NCI-H2196 (cell line): ENCODE data around the gene HSPA9.
A peak's percentile ranks its signal among the peaks of the same experiment; 100 is the strongest.
"Not testable (repeated sequence)": the region's sequence is repeated elsewhere in the genome, so short reads cannot be mapped to it uniquely, and the experiment has no call there.

Experiments used
- DNase-seq: peaks from one replicate; lab custom pipeline; 2025; ENCODE audit not compliant: unreplicated experiment; lab: John Stamatoyannopoulos, UW

HSPA9 gene

DNA sequence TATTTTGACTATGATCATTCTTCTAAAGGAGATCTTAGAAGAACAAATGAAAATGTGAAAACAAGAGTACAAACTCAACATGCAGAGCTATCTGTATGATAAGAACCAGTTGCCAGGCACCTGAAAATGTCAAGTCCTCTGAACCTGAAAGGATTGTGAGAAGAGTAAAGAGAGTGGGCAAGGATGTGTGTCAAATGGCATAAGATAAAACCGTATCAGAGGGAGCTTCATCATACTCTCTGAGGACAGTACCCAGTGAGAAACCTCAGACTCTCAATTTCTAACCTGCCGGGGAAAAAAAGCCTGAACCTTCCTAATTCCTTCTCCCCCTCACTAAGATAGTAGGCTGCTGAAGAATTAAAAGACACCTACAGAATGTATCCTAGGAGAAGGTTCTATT, 39.0 kb downstream of the HSPA9 start:
- no peak for DNase-seq

DNA sequence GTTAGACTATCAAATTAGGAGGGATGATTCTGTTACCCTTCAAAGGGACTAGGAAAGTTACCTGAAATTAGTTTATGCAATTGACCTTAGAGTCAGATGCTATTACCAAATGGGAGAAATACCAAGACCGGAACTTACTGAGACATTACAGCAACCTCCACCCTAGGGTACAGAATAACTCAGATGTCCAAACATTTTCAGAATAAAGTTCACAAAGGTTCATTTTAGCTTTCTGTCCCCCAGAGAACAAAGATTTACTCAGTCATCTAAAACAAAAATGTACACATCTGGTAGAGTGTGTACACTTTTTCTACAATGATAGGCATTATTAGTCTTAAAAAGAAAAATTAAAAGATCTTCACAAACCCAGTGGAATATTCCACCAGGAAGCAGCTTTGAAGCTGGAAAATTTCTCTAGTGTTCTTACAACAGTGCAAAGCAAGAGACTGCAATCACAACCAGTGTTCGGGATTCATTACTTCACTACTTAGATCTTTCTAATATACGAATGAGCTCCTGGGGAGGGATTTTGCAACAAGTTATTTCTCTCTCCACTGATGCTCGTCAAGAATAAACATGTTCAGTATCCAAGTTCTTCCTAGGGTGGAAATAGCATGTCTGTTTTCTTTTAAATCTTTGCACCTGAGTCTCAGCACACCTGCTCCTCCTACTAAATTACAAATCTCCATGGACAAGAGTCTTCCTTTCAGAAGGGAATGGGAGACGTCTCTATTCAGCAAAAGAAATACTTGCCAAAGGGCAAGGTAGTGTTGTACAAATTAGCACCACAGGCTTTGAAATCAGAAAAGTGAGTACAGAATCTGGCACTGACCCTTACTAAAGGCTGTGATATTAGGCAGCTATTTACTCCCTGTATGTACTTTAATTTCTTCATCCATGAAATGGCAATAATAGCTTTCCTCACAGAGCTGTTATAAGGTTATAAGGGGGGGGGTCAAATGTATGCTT, 40.9 kb downstream of the HSPA9 start:
- DNase-seq, result no peak

DNA sequence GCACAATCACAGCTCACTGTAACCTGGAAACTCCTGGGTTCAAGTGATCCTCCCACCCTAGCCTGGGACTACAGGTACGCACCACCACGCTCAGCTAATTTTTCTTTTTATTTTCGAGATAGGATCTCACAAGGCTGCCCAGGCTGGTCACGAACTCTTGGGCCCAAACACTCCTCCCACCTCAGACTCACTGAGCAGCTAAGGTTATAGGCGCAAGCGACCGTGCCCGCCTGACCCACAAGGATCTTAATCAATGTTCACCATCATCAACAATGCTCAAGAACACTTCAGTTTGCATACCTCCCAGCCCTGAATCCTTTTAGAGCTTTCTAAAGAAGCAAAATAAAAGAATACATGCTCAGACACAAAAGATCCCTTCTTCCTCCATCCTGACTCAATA, 45.4 kb downstream of the HSPA9 start:
- DNase-seq, result no peak

DNA sequence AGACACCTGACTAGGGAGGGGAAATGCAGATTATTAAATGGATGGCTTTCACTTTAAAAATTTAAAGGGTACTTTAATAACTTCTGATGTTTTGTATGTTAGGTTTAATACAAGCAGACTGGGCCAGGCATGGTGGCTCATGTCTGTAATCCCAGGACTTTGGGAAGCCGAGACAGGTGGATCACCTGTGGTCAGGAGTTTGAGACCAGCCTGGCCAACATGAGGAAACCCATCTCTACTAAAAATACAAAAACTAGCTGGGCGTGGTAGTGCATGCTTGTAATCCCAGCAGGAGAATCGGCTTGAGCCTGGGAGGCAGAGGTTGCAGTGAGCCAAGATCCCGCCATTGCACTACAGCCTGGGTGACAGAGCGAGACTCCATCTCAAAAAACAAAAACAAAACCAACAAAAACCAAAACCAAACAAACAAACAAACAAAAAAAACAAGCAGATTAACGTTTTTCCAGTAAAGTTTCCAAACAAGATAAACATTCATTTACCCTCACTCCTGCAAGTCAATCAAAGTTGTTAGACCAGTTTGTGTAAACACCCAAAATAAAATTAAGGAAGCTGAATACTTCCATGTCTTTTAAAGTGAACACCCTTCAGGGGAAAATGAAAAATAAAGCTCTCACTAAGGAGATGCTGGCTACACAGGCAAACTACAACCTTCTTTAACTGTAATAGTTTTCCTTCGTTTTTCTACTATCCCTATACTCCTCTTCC, 46.3 kb downstream of the HSPA9 start:
- no peak for DNase-seq

GRCh38 chr5:138528208-138528607, 47.0 kb downstream of the HSPA9 start:
- no peak for DNase-seq

GRCh38 chr5:138527170-138527569, 48.0 kb downstream of the HSPA9 start:
- no peak for DNase-seq

DNA sequence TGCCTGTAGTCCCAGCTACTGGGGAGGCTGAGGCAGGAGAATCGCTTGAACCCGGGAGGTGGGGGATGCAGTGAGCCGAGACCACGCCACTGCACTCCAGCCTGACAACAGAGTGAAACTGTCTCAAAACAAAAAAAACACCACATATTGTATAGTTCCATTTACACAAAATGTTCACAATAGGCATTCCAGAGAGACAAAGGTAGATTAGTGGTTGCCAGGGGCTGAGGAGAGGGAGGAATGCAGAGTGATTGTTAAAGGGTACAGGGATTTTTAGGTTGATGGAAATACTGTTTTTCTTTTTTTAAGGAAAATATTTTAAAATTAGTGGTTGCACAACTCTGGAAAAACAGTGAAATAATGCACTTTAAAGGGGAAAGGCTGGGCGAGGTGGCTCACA, 51.8 kb downstream of the HSPA9 start:
- no peak for DNase-seq

DNA sequence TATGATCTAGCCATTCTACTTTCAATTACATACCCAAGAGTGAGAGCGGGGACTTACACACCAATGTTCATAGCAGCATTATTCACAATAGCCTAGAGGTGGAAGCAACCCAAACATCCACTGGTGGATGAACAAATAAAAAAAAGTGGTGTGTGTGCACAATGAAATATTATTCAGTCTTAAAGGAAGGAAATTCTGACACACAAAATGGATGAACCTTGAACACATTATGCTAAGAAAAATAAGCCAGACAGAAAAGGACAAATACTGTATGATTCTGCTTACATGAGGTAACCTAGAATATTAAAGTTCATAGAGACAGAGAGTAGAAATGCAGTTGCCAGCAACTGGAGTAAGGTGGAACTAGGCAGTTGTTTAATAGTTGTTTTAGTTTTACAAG, 54.2 kb downstream of the HSPA9 start:
- DNase-seq, result no peak

DNA sequence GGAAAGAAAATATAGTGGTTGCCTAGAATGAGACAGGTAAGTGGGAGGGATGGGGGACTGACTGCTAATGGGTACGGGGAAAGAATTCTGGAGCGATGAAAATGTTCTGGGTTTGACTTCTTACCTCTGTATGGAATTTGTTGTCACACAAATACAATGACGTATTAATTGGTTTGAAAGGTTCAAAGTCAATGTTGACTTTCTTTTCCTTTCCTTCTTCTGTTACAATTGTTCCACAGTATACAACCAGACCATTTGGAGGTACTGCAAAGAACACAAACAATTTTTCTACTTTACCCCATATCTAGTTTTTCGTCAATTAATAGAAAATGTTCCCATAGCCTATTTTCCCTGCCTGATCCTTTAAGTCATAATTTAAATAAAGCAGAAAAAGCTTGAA, 57.8 kb downstream of the HSPA9 start:
- no peak for DNase-seq

DNA sequence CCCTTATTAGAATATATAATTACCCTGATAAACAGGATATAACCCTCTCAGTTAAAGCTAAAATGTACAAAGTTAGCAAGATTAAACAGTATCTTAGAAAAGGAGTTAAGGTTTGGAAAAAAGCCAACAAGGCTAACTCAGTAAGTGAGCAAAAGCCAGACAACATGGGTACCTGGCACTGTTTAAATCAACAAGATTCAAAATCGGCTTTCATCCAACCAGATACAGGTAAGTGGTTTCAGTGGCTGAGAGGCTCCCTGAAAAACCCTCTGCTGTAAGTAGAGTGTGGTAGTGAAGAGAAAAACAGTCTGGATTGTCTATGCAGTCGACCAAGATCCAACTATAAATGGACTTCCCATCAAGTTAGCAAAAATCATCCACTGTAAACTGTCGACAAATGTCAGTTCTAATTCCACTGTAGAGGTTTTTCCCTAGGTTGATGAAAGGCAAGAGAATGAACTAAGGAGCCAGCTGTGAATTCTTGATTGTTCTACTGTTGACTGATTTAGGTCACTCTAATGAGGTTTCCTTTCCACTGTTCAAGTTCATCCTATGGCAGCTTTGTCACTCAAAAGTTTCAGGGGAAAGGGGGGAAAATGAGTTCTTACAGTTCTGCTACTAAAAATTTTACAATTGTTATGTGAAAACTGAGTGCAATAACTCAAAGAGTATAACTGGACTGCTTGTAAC, 59.5 kb downstream of the HSPA9 start:
- no peak for DNase-seq

DNA sequence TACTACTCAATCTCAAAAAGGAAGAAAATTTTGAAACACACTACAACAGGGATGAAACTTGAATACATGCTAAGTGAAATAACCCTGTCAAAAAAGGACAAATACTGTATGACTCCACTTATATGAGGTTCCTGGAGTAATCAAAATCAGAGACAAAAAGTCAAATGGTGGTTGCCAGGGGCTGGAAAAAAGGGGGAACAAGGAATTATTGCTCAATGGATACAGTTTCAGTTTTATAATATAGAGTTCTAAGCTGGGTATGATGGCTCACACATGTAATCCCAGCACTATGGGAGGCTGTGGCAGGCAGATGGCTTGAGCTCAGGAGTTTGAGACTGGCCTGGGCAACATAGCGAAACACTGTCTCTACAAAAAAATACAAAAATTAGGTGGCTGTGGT, 61.2 kb downstream of the HSPA9 start:
- DNase-seq, result no peak

- DNase-seq, result no peak
Measured at GRCh38 chr5:138508958-138509357, 66.2 kb downstream of the HSPA9 start.

DNA sequence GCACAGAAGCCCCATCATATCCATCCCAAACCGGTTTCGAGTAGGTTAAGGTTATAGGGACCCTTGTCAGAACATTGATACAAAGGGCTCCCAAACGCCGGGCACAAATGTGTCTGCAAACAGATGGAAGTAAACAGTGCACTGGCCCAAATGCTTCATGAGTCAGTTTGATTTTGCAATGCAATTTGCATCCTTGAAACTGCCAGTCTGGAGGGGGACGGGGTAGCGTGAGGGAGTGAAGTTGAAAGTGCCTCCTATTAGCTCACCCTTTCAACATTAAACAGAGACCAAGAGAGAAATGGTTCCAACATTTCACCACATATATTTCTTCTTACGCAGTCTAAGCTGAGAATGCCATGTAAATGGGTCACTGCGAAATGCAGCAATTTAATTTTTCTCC, 67.7 kb downstream of the HSPA9 start:
- not testable (repeated sequence) for DNase-seq

DNA sequence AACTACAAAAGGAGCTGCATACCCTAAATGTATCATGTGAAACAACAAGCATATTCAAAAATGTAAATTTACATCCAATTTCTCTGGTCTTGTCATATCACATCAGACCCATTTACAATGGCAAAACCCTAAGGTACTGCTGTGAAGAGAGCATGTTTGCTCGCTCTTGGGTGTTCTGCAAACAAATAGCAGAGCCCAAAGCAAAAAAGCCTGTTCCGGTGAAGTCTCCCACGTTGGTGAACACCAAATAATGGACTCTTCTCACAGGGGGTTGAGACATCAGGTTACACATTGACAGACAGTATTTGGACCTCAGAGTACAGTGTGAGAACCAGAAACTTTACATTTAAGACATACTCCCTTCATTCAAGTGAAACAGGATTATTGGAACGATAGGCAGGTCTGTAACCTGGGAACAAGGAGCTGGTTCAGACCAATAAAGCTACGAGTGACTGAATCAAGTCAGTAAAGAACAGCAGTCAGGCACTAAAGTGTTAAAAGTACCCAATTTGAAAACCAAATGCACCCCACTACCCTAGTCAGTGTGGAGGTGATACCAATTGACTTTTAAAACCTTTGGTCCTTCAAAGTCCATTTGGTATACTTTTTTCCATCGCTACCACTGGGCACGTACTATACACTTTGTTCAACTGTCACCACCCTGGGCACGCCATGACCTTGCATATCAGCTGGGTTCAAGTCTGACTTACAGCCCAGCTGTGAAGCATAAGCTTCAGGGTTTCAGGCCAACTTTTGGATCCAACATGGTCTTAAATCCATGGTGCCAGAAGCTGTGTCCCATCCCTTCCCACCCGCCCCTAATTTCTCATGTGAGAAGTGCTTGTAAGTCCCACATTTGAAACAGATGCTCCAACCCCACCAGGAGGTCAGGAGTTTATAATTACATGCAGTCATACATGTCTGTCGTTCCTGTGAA, 68.6 kb downstream of the HSPA9 start:
- DNase-seq, result no peak

DNA sequence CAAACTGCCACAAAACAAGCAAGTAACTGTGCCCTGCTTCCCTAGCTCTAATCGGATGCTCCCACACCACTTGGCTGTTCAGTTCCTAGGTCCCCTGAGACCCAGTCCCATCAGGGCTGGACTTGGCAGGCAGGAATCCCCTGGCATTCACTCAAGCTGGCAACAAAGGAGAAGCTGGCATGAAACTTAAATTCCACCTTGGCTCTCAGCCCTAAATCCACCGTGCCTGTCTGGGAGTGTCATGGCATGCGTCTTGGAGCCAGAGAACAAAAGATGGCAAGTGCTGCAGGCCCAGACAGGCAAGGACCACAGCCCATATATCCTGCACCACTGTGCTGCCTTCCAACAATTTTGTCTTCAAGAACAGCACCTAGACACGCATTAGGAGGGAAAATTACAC, 70.4 kb downstream of the HSPA9 start:
- DNase-seq, result peak; percentile 63
